H1 (cell line): ENCODE results near the gene CD244. TPM values are rescaled to one million over a fixed set of nuclear protein-coding genes. Genes with fewer than 3 reads are reported as not detected.

Source experiments
- CTCF ChIA-PET: fragments of 300-600 bp; sonication (Branson Sonifier 250); formaldehyde crosslinking; loops from one replicate; lab custom pipeline; 2021; ENCODE audit not compliant: partially characterized antibody; lab: Charles Lee
- POLR2A ChIA-PET: fragments of 300-600 bp; sonication (Branson Sonifier 250); formaldehyde crosslinking; loops from one replicate; lab custom pipeline; 2021; ENCODE audit warnings: inconsistent platforms; ENCODE audit not compliant: partially characterized antibody; lab: Charles Lee
- DNase-seq, 2 experiments: peaks; one replicate each; pipeline versions ENCODE4 v3.0.0 to v3.0.0-alpha.2; 2010 to 2022; ENCODE audit warnings: low spot score in 2 of 2, low read depth in 1 of 2, mixed read lengths in 1 of 2
- FAIRE-seq: peaks from 2 replicates; lab custom pipeline; 2011; peaks lifted over from hg19 to GRCh38; lab: Jason Lieb, UNC
- H2AFZ ChIP-seq: 2 replicates; pipeline ENCODE4 v1.8.1; 2012; ENCODE audit warnings: low read length, inconsistent platforms
- H2AK5ac ChIP-seq: 2 replicates; pipeline ENCODE4 v1.6.1; 2013; ENCODE audit warnings: low read depth, low read length
- H2BK120ac ChIP-seq: replicated peaks from 2 replicates; pipeline ENCODE3; 2013; ENCODE audit warnings: low read depth, low read length, inconsistent platforms
- H2BK12ac ChIP-seq: 2 replicates; pipeline ENCODE4 v1.6.1; 2013; ENCODE audit warnings: low read depth, low read length
- H2BK15ac ChIP-seq: 2 replicates; pipeline ENCODE4 v1.6.1; 2013; ENCODE audit warnings: low read length
- H2BK20ac ChIP-seq: 2 replicates; pipeline ENCODE4 v1.6.1; 2013; ENCODE audit warnings: low read length
- H2BK5ac ChIP-seq: 2 replicates; pipeline ENCODE4 v1.6.1; 2013; ENCODE audit warnings: low read depth, low read length
- H3K14ac ChIP-seq: 2 replicates; pipeline ENCODE4 v1.6.1; 2013; ENCODE audit warnings: inconsistent platforms; ENCODE audit not compliant: insufficient read length
- H3K18ac ChIP-seq: 2 replicates; pipeline ENCODE4 v1.6.1; 2013; ENCODE audit warnings: low read length; ENCODE audit errors: extremely low read depth
- H3K23ac ChIP-seq: 2 replicates; pipeline ENCODE4 v1.6.1; 2013; ENCODE audit warnings: inconsistent platforms; ENCODE audit not compliant: insufficient read length
- H3K23me2 ChIP-seq: 2 replicates; pipeline ENCODE4 v1.6.1; 2013; ENCODE audit warnings: low read depth, low read length
- H3K27ac ChIP-seq: 2 replicates; pipeline ENCODE4 v1.6.1; 2011; ENCODE audit warnings: low read depth, low read length, inconsistent platforms
- H3K27me3 ChIP-seq, 4 experiments: replicated peaks in 1 of 4; 1 replicate in 1 of 4; 2 replicates in 3 of 4; pipeline versions ENCODE4 v1.6.1 to v1.8.1; 2011 to 2013; ENCODE audit warnings: low read length in 3 of 4, mild to moderate bottlenecking in 3 of 4, inconsistent platforms in 2 of 4, mixed read lengths in 2 of 4, moderate library complexity in 1 of 4; ENCODE audit not compliant: control insufficient read depth in 3 of 4, insufficient read depth in 3 of 4; ENCODE audit errors: extremely low read depth in 1 of 4
- H3K36me3 ChIP-seq, 4 experiments: 2 replicates each; pipeline versions ENCODE4 v1.6.1 to v1.8.1; 2011 to 2013; ENCODE audit warnings: mild to moderate bottlenecking in 4 of 4, low read length in 3 of 4, moderate library complexity in 2 of 4, control low read depth in 1 of 4, inconsistent platforms in 1 of 4; ENCODE audit not compliant: insufficient read depth in 4 of 4, control insufficient read depth in 2 of 4
- H3K4ac ChIP-seq: replicated peaks from 2 replicates; pipeline ENCODE3; 2013; ENCODE audit warnings: low read length, low read depth, mixed read lengths, inconsistent platforms; ENCODE audit not compliant: insufficient read length
- H3K4me1 ChIP-seq, 4 experiments: replicated peaks in 1 of 4; 1 replicate in 1 of 4; 2 replicates in 3 of 4; pipeline versions ENCODE4 v1.6.1 to v1.8.1; 2011 to 2013; ENCODE audit warnings: low read length in 3 of 4, inconsistent platforms in 2 of 4, mixed read lengths in 1 of 4; ENCODE audit not compliant: insufficient read depth in 4 of 4, control insufficient read depth in 3 of 4
- H3K4me2 ChIP-seq, 2 experiments: 2 replicates each; pipeline versions ENCODE4 v1.6.1 to v1.8.1; 2011 to 2013; ENCODE audit warnings: low read depth in 2 of 2, low read length in 2 of 2, control low read depth in 1 of 2, inconsistent platforms in 1 of 2, mild to moderate bottlenecking in 1 of 2; ENCODE audit not compliant: insufficient read depth in 1 of 2
- H3K4me3 ChIP-seq, 4 experiments: fragments of 200-600, 300-600 bp in 1 of 4; sonication (generic), shearing (Covaris generic), sonication (Bioruptor Twin) in 1 of 4; 2 replicates each; pipeline versions ENCODE4 v1.5.1 to v1.8.1; 2011 to 2016; ENCODE audit warnings: low read length in 4 of 4, low read depth in 3 of 4, control low read depth in 2 of 4, inconsistent platforms in 2 of 4, mild to moderate bottlenecking in 2 of 4, mixed read lengths in 1 of 4, moderate library complexity in 1 of 4; ENCODE audit not compliant: insufficient read depth in 2 of 4; ENCODE audit errors: extremely low read depth in 1 of 4
- H3K56ac ChIP-seq: replicated peaks from 2 replicates; pipeline ENCODE3; 2013; ENCODE audit warnings: low read depth, mild to moderate bottlenecking, mixed read lengths, low read length, inconsistent platforms; ENCODE audit not compliant: insufficient read length
- H3K79me1 ChIP-seq: 2 replicates; pipeline ENCODE4 v1.6.1; 2013; ENCODE audit warnings: low read depth, low read length, control low read depth
- H3K79me2 ChIP-seq, 2 experiments: 2 replicates each; pipeline versions ENCODE4 v1.6.1 to v1.8.1; 2012 to 2013; ENCODE audit warnings: low read length in 2 of 2, mild to moderate bottlenecking in 2 of 2, inconsistent platforms in 1 of 2; ENCODE audit not compliant: insufficient read depth in 2 of 2, control insufficient read depth in 1 of 2
- H3K9ac ChIP-seq, 4 experiments: replicated peaks in 1 of 4; 1 replicate in 1 of 4; 2 replicates in 3 of 4; pipeline versions ENCODE4 v1.6.1 to v1.8.1; 2011 to 2013; ENCODE audit warnings: low read depth in 3 of 4, low read length in 3 of 4, control low read depth in 2 of 4, mild to moderate bottlenecking in 2 of 4, moderate library complexity in 2 of 4, inconsistent platforms in 1 of 4; ENCODE audit errors: extremely low read depth in 1 of 4
- H3K9me3 ChIP-seq, 2 experiments: 2 replicates each; pipeline versions ENCODE4 v1.6.1 to v1.8.1; 2012 to 2013; ENCODE audit warnings: mild to moderate bottlenecking in 2 of 2, moderate library complexity in 2 of 2, control low read depth in 1 of 2, inconsistent platforms in 1 of 2, low read depth in 1 of 2, low read length in 1 of 2, mixed read lengths in 1 of 2; ENCODE audit not compliant: insufficient read depth in 2 of 2
- H4K20me1 ChIP-seq, 2 experiments: replicated peaks in 1 of 2; 2 replicates each; pipeline versions ENCODE3 to v1.8.1; 2011 to 2013; ENCODE audit warnings: inconsistent platforms in 2 of 2, low read length in 2 of 2, mild to moderate bottlenecking in 1 of 2; ENCODE audit not compliant: insufficient read depth in 2 of 2, control insufficient read depth in 1 of 2
- H4K5ac ChIP-seq: 2 replicates; pipeline ENCODE4 v1.6.1; 2013; ENCODE audit warnings: low read length, low read depth, mixed read lengths, inconsistent platforms; ENCODE audit not compliant: insufficient read length
- H4K8ac ChIP-seq: 2 replicates; pipeline ENCODE4 v1.8.0; 2013; ENCODE audit warnings: mild to moderate bottlenecking, moderate library complexity, low read length, inconsistent platforms; ENCODE audit not compliant: insufficient read depth; ENCODE audit errors: extremely low read depth
- H4K91ac ChIP-seq: replicated peaks from 2 replicates; pipeline ENCODE3; 2013; ENCODE audit warnings: low read length, mixed read lengths, inconsistent platforms; ENCODE audit not compliant: insufficient read length
- EZH2 ChIP-seq: fragments of 200-600 bp; sonication (generic); IDR thresholded peaks from 2 replicates; pipeline ENCODE4 v1.7.1; 2012; ENCODE audit warnings: low read depth, mild to moderate bottlenecking, moderate library complexity, low read length, inconsistent platforms; ENCODE audit not compliant: severe bottlenecking
- JUN ChIP-seq: IDR thresholded peaks from 2 replicates; pipeline ENCODE4 v1.6.1; 2011; ENCODE audit warnings: low read depth, mild to moderate bottlenecking, improper control_type of control experiment, low read length
- MAFK ChIP-seq: IDR thresholded peaks from 2 replicates; pipeline ENCODE4 v1.6.1; 2012; ENCODE audit warnings: low read depth, mild to moderate bottlenecking, improper control_type of control experiment, low read length
- POLR2A ChIP-seq, 2 experiments: IDR thresholded peaks; 1 replicate in 1 of 2; 2 replicates in 1 of 2; pipeline ENCODE4 v1.6.1; 2011; ENCODE audit warnings: low read depth in 2 of 2, low read length in 2 of 2, mild to moderate bottlenecking in 2 of 2; ENCODE audit errors: control extremely low read depth in 1 of 2
- RFX5 ChIP-seq: IDR thresholded peaks from 2 replicates; pipeline ENCODE4 v1.6.1; 2011; ENCODE audit warnings: low read depth, low read length, improper control_type of control experiment, borderline replicate concordance
- RXRA ChIP-seq: IDR thresholded peaks from 2 replicates; pipeline ENCODE4 v1.6.1; 2011; ENCODE audit warnings: low read depth, mild to moderate bottlenecking, low read length, moderate library complexity; ENCODE audit not compliant: insufficient read depth
- SP1 ChIP-seq: IDR thresholded peaks from 2 replicates; pipeline ENCODE4 v1.6.1; 2011; ENCODE audit warnings: low read depth, low read length
- TCF12 ChIP-seq: IDR thresholded peaks from 2 replicates; pipeline ENCODE4 v1.6.1; 2011; ENCODE audit warnings: low read depth, mild to moderate bottlenecking, low read length
- ZNF274 ChIP-seq: IDR thresholded peaks from 2 replicates; pipeline ENCODE4 v1.7.0; 2012; ENCODE audit warnings: low read length, borderline replicate concordance; ENCODE audit errors: extremely low read depth
- WGBS, 2 experiments: shearing (Covaris generic) in 1 of 2; methylation state at CpG; one replicate each; pipeline versions ENCODE4 v1.1.6 to v1.1.7; 2013 to 2015; ENCODE audit warnings: low lambda C conversion rate in 2 of 2, mixed read lengths in 2 of 2, inconsistent platforms in 1 of 2, low coverage in 1 of 2, missing lambda C conversion rate in 1 of 2; ENCODE audit not compliant: insufficient replicate concordance in 2 of 2, insufficient coverage in 1 of 2, insufficient read length in 1 of 2; ENCODE audit errors: extremely low coverage in 1 of 2, missing lambda C conversion rate in 1 of 2; 5-methylcytosine and 5-hydroxymethylcytosine counted together
- polyA plus RNA-seq, 7 experiments: library from polyadenylated mRNA; depleted of rRNA in 3 of 7; stranded (reverse) in 5 of 7; unstranded in 2 of 7; fragments of >200 nt in 5 of 7; fragments of 200-250 nt in 2 of 7; gene quantifications; 1 replicate in 5 of 7; 2 replicates in 1 of 7; 4 replicates in 1 of 7; pipeline versions ENCODE4 v1.2.1 to v1.2.3, GENCODE V29; 2011 to 2013; ENCODE audit warnings: missing spikeins in 2 of 7, mixed read lengths in 2 of 7
- total RNA-seq: library from RNA; stranded (reverse); fragmentation: NEBNext Ultra II Directional; extraction: Animal tissue kit (Norgen Biotek cat#: 25700); gene quantifications from 2 replicates; pipeline ENCODE4 v1.2.1, GENCODE V29; 2021
- TF ChIP-seq, protein P1 (sequence below): IDR thresholded peaks from 2 replicates; pipeline ENCODE4 v1.6.1; 2012; ENCODE audit warnings: inconsistent platforms
- TF ChIP-seq, protein P2 (sequence below): IDR thresholded peaks from 2 replicates; pipeline ENCODE4 v1.6.1; 2012; ENCODE audit warnings: inconsistent platforms
- TF ChIP-seq, protein P3 (sequence below): IDR thresholded peaks from 2 replicates; pipeline ENCODE4 v1.6.1; 2011; ENCODE audit warnings: low read depth, mild to moderate bottlenecking, low read length; ENCODE audit not compliant: insufficient read depth

CD244 gene
- total and polyA plus RNA-seq, 2 of the 8 experiments (the other 6 are each of a cell fraction or from before 2014, with no cell fraction given), result not detected

DNA sequence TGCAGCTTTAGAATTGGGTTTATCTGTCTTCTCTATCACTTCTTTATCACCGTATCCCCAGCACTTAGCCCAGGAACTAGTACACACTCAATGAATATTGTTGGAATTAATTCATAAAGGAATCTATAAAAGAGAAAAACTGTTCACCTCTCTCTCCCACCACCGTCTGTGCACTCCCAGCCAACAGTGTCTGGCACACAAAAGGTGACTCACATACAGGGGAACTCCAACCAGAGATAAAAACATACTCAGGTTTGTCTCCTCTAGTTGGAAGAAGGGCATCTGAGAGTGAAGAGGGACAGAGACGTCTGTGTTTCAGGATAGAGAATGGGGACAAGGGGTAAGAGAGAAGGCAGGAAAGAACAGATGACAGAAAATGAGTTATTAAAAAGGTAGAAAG lies 12.2 kb upstream of the CD244 start:
- CTCF ChIA-PET, result interaction anchor here (0.6 kb wide), 1 partner anchor 13 kb away, joined by 3 read pairs; no protein-coding TSS in a partner anchor
- WGBS, 2 experiments, result 86% methylated on average over 3 of the region's 3 CpGs; no CpG with 5 or more reads in 1 of the 2 experiments
- H3K4ac ChIP-seq, result no peak overlapping the region
- TF ChIP-seq, protein P1, sequence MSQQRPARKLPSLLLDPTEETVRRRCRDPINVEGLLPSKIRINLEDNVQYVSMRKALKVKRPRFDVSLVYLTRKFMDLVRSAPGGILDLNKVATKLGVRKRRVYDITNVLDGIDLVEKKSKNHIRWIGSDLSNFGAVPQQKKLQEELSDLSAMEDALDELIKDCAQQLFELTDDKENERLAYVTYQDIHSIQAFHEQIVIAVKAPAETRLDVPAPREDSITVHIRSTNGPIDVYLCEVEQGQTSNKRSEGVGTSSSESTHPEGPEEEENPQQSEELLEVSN, result no peak
- no peak for TF ChIP-seq RXRA
- no peak for TF ChIP-seq ZNF274
- no peak for TF ChIP-seq EZH2
- no peak for TF ChIP-seq TCF12
- TF ChIP-seq SP1, result no peak
- TF ChIP-seq, protein P2, sequence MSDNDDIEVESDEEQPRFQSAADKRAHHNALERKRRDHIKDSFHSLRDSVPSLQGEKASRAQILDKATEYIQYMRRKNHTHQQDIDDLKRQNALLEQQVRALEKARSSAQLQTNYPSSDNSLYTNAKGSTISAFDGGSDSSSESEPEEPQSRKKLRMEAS, result no peak
- TF ChIP-seq RFX5, result no peak
- no peak for TF ChIP-seq MAFK
- TF ChIP-seq JUN, result no peak
- TF ChIP-seq, protein P3, sequence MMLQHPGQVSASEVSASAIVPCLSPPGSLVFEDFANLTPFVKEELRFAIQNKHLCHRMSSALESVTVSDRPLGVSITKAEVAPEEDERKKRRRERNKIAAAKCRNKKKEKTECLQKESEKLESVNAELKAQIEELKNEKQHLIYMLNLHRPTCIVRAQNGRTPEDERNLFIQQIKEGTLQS, result no peak
- TF ChIP-seq POLR2A (IDR thresholded peaks at IDR 0.05; ENCODE audit: control extremely low read depth in 1 of 2, low read depth in 2 of 2, low read length in 2 of 2), result no peak

More for the DNA sequence above, 12.2 kb upstream of the CD244 start:
- no peak for FAIRE-seq
- Histone ChIP-seq H3K4me2 (no peak overlapping the region), H2BK5ac (no peak overlapping the region), H4K8ac (no peak overlapping the region), H3K9ac (no peak overlapping the region), H3K4me1 (peaks cover 0 to 4% (median 0%) of the 10 kb centered on the region in 4 experiments; a peak in 1 of 7 replicates), H2AFZ (no peak overlapping the region), H3K36me3 (no peaks in the 10 kb centered on the region), H3K79me2 (no peaks in the 10 kb centered on the region), H4K5ac (no peak overlapping the region), H3K23ac (no peak overlapping the region), H2BK120ac (no peak overlapping the region), H4K20me1 (no peaks in the 10 kb centered on the region), H3K56ac (no peak overlapping the region), H2BK12ac (no peak overlapping the region), H2BK20ac (no peak overlapping the region), H3K9me3 (no peaks in the 10 kb centered on the region), H3K23me2 (no peaks in the 10 kb centered on the region), H3K4me3 (no peak overlapping the region), H3K79me1 (no peaks in the 10 kb centered on the region), H4K91ac (no peak overlapping the region), H3K18ac (no peak overlapping the region), H2BK15ac (no peak overlapping the region), H2AK5ac (no peak overlapping the region), H3K14ac (no peak overlapping the region), H3K27me3 (no peaks in the 10 kb centered on the region), H3K27ac (no peak overlapping the region)
- no peak for DNase-seq
- POLR2A ChIA-PET, result no interaction called here
